DND-41 (cell line): Measurements from ENCODE around the gene DHCR24.

Source experiments
- ATAC-seq: fragments of 200-7000 bp; cut with Tn5 transposase; 3 replicates; pipeline ENCODE4 v1.9.1; 2021; ENCODE audit warnings: low read depth; ENCODE audit not compliant: insufficient read depth
- DNase-seq: peaks from one replicate; pipeline ENCODE4 v3.0.0-alpha.2; 2020
- H2AFZ ChIP-seq: 2 replicates; pipeline ENCODE4 v1.6.0; 2012; ENCODE audit warnings: low read depth, low read length
- H3K27ac ChIP-seq: 2 replicates; pipeline ENCODE4 v1.5.1; 2012; ENCODE audit warnings: low read length, inconsistent platforms
- H3K27me3 ChIP-seq: fragments of 200-600 bp; sonication (generic); 2 replicates; pipeline ENCODE4 v1.6.0; 2012; ENCODE audit warnings: low read length, mild to moderate bottlenecking, inconsistent platforms; ENCODE audit not compliant: insufficient read depth, poor library complexity
- H3K36me3 ChIP-seq: 2 replicates; pipeline ENCODE4 v1.5.1; 2012; ENCODE audit warnings: low read length, inconsistent platforms; ENCODE audit not compliant: insufficient read depth
- H3K4me1 ChIP-seq: 2 replicates; pipeline ENCODE4 v1.5.1; 2012; ENCODE audit warnings: mild to moderate bottlenecking, low read length; ENCODE audit not compliant: insufficient read depth
- H3K4me2 ChIP-seq: 2 replicates; pipeline ENCODE4 v1.6.0; 2012; ENCODE audit warnings: mild to moderate bottlenecking, moderate library complexity, low read length, inconsistent platforms; ENCODE audit not compliant: insufficient read depth
- H3K4me3 ChIP-seq, 2 experiments: fragments of 200-600 bp in 1 of 2; shearing (Covaris generic) in 1 of 2; 2 replicates each; pipeline ENCODE4 v1.5.1; 2012 to 2016; ENCODE audit warnings: inconsistent platforms in 2 of 2, low read length in 2 of 2, mild to moderate bottlenecking in 2 of 2, low read depth in 1 of 2, moderate library complexity in 1 of 2
- H3K79me2 ChIP-seq: 2 replicates; pipeline ENCODE4 v1.6.0; 2012; ENCODE audit warnings: low read length, inconsistent platforms; ENCODE audit not compliant: insufficient read depth
- H3K9ac ChIP-seq: 2 replicates; pipeline ENCODE4 v1.6.0; 2012; ENCODE audit warnings: low read depth, mild to moderate bottlenecking, inconsistent platforms, low read length, moderate library complexity
- H3K9me3 ChIP-seq: 2 replicates; pipeline ENCODE4 v1.5.1; 2012; ENCODE audit warnings: low read length, moderate library complexity, mild to moderate bottlenecking, inconsistent platforms; ENCODE audit not compliant: insufficient read depth, severe bottlenecking
- H4K20me1 ChIP-seq: 2 replicates; pipeline ENCODE4 v1.6.0; 2012; ENCODE audit warnings: low read length; ENCODE audit not compliant: insufficient read depth
- EZH2 ChIP-seq: IDR thresholded peaks from 3 replicates; pipeline ENCODE4 v1.6.1; 2012; ENCODE audit warnings: borderline replicate concordance, low read depth, mild to moderate bottlenecking, moderate library complexity, low read length, inconsistent platforms; ENCODE audit not compliant: severe bottlenecking
- TF ChIP-seq, protein P1 (sequence below): IDR thresholded peaks from 2 replicates; pipeline ENCODE4 v1.5.1; 2012; ENCODE audit warnings: borderline replicate concordance, low read length, moderate library complexity, mild to moderate bottlenecking; ENCODE audit not compliant: poor library complexity, severe bottlenecking; ENCODE audit errors: extremely low read depth

Gene DHCR24

DNA sequence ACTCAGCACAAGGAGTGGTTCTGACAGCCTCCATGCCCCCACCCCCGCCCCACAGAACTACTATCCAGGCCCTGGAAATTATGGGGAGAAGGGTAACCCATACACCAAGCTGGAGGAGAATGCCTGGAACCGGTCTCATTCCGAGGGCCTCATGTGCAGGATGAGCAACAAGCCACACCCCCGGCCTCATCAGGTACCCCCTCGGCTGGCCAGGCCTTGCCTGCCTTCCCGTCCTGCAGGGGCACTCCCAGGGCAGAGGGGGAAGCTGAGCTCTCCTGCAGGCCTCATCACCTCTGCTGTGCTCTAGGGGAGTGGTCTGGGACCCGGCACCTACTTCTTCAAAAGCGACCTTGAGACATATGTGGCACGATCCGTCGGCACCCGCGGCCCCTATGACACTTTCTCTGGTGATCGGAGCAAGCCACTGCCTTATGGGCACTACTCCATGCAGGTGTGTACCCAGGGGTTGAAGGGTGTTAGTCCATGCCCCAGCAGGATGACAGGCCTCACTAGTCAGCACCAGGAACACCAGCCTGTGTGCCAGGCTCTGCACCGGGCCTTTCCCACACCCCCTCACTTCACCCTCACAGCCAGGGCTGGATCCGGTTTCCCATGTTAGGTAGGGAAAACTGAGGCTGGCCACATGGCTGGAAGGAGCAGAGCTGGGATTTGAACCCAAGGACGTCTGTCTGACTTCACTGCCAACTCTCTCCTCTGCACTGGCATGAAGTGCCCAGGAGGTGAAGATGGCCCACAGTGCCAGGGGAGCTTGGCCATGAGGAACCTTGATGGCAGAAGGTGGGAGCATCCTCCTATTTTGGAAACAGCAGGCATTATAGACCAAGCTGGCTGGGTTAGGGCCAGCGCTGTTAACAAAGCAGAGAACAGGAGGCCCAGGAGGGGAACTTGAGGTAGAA, 75.0 kb downstream of the DHCR24 start:
- H2AFZ ChIP-seq = no peak overlapping the region
- H3K27ac ChIP-seq = no peak overlapping the region
- DNase-seq (no peak), ATAC-seq (no peak)
- H3K4me1 ChIP-seq = no peaks in the 10 kb centered on the region
- H3K9ac ChIP-seq = no peak overlapping the region
- TF ChIP-seq, protein P1, sequence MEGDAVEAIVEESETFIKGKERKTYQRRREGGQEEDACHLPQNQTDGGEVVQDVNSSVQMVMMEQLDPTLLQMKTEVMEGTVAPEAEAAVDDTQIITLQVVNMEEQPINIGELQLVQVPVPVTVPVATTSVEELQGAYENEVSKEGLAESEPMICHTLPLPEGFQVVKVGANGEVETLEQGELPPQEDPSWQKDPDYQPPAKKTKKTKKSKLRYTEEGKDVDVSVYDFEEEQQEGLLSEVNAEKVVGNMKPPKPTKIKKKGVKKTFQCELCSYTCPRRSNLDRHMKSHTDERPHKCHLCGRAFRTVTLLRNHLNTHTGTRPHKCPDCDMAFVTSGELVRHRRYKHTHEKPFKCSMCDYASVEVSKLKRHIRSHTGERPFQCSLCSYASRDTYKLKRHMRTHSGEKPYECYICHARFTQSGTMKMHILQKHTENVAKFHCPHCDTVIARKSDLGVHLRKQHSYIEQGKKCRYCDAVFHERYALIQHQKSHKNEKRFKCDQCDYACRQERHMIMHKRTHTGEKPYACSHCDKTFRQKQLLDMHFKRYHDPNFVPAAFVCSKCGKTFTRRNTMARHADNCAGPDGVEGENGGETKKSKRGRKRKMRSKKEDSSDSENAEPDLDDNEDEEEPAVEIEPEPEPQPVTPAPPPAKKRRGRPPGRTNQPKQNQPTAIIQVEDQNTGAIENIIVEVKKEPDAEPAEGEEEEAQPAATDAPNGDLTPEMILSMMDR = no peak
- no peak for TF ChIP-seq EZH2
- no peaks in the 10 kb centered on the region for H3K79me2 ChIP-seq
- H3K9me3 ChIP-seq = no peaks in the 10 kb centered on the region
- H3K4me3 ChIP-seq = no peak overlapping the region
- H3K27me3 ChIP-seq = no peaks in the 10 kb centered on the region
- no peak overlapping the region for H3K4me2 ChIP-seq
- H3K36me3 ChIP-seq = no peaks in the 10 kb centered on the region
- H4K20me1 ChIP-seq = peaks cover 7% of the 10 kb centered on the region; the same call in 1 of the 2 replicates

GRCh38 chr1:54811066-54811465, 75.9 kb downstream of the DHCR24 start:
- Histone ChIP-seq H3K27ac (no peak overlapping the region), H3K9me3 (no peaks in the 10 kb centered on the region), H3K9ac (no peak overlapping the region), H4K20me1 (peaks cover 7% of the 10 kb centered on the region; the same call in 1 of the 2 replicates), H3K4me3 (no peak overlapping the region), H3K36me3 (no peaks in the 10 kb centered on the region), H3K79me2 (no peaks in the 10 kb centered on the region), H3K4me2 (no peak overlapping the region), H3K4me1 (no peaks in the 10 kb centered on the region), H3K27me3 (no peaks in the 10 kb centered on the region), H2AFZ (no peak overlapping the region)
- ATAC-seq (no peak), DNase-seq (no peak)
- TF ChIP-seq, protein P1 = no peak
- TF ChIP-seq EZH2 = no peak

GRCh38 chr1:54810153-54810942, 76.6 kb downstream of the DHCR24 start:
- no peak overlapping the region for H2AFZ ChIP-seq

More at GRCh38 chr1:54810153-54810942, 76.6 kb downstream of the DHCR24 start:
- Histone ChIP-seq H4K20me1 (peaks cover 7% of the 10 kb centered on the region; the same call in 1 of the 2 replicates), H3K4me2 (no peak overlapping the region), H3K36me3 (no peaks in the 10 kb centered on the region), H3K9ac (no peak overlapping the region), H3K4me1 (no peaks in the 10 kb centered on the region), H3K79me2 (no peaks in the 10 kb centered on the region), H3K9me3 (no peaks in the 10 kb centered on the region), H3K4me3 (no peak overlapping the region), H3K27ac (no peak overlapping the region), H3K27me3 (no peaks in the 10 kb centered on the region)
- ATAC-seq (peak; percentile 95), DNase-seq (peak; percentile 69)
- TF ChIP-seq, protein P1 = peak; percentile 93
- no peak for TF ChIP-seq EZH2
